Uterus (tissue), 2 donors: ENCODE measurements around the gene FDX1.
"Not testable (repeated sequence)": the region's sequence is repeated elsewhere in the genome, so short reads cannot be mapped to it uniquely, and the experiment has no call there.

ENCODE experiments used
- POLR2A ChIP-seq, 2 donors: fragments of 450-650 bp; IDR thresholded peaks; one replicate each; pipeline ENCODE4 v1.6.1; 2016; ENCODE audit warnings: antibody characterized with exemption in 2 of 2, mild to moderate bottlenecking in 1 of 2, moderate library complexity in 1 of 2
- TF ChIP-seq, protein P1 (sequence below), 4 experiments: fragments of 200-600 bp in 2 of 4; fragments of 450-650 bp in 2 of 4; sonication (generic) in 2 of 4; IDR thresholded peaks; one replicate each; pipeline ENCODE4 v1.5.1; 2016 to 2019; ENCODE audit warnings: antibody characterized with exemption in 4 of 4, mild to moderate bottlenecking in 2 of 4, moderate library complexity in 1 of 4

DNA sequence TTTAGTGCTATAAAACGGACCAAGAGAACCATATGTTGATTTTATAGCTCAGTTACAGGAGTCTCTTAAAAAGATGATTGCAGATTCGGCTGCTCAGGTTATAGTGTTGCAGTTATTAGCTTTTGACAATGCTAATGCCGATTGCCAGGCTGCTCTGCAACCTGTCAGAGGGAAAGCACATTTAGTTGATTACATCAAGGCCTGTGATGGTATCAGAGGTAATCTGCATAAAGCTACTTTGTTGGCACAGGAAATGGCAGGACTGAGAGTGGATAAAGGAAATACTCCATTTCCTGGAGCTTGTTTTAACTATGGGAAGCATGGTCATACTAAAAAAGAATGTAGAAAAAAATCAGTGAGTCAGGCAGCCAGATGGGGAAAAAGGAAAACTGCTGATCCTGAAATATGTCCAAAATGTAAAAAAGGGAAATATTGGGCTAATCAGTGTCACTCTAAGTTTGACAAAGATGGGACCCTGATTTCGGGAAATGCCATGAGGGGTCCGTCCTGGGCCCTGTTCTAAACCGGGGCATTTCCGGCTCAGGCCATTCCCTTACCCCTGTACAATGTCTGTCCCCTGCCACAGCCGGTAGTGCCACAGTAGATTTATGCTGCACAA, 32.0 kb upstream of the FDX1 start:
- TF ChIP-seq, protein P1, sequence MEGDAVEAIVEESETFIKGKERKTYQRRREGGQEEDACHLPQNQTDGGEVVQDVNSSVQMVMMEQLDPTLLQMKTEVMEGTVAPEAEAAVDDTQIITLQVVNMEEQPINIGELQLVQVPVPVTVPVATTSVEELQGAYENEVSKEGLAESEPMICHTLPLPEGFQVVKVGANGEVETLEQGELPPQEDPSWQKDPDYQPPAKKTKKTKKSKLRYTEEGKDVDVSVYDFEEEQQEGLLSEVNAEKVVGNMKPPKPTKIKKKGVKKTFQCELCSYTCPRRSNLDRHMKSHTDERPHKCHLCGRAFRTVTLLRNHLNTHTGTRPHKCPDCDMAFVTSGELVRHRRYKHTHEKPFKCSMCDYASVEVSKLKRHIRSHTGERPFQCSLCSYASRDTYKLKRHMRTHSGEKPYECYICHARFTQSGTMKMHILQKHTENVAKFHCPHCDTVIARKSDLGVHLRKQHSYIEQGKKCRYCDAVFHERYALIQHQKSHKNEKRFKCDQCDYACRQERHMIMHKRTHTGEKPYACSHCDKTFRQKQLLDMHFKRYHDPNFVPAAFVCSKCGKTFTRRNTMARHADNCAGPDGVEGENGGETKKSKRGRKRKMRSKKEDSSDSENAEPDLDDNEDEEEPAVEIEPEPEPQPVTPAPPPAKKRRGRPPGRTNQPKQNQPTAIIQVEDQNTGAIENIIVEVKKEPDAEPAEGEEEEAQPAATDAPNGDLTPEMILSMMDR (IDR thresholded peaks at IDR 0.05): not testable (repeated sequence)
- not testable (repeated sequence) for TF ChIP-seq POLR2A (IDR thresholded peaks at IDR 0.05)
